ENCODE data around the gene DAND5. TPM values are rescaled to one million over a fixed set of nuclear protein-coding genes. Genes with fewer than 3 reads are reported as not detected.

Gene DAND5
- total and polyA plus RNA-seq, 9 of the 15 experiments (the other 6 are each of a cell fraction or from before 2014, with no cell fraction given): 0.22 to 0.83 (median 0.60) TPM

- peak; percentile 88 for TF ChIP-seq MGA (IDR thresholded peaks at IDR 0.05)
- no peak for TF ChIP-seq HNRNPH1 (optimal IDR thresholded peaks at IDR 0.05; ENCODE audit: low read depth, low read length)
- no peak for TF ChIP-seq ZNF280A (IDR thresholded peaks at IDR 0.05; ENCODE audit: low read depth, partially characterized antibody)
- TF ChIP-seq PRMT5 (CRISPR knock-in tag; IDR thresholded peaks at IDR 0.05): no peak
- TF ChIP-seq ZSCAN32 (CRISPR knock-in tag; IDR thresholded peaks at IDR 0.05): peak; percentile 7; the same call in 1 of the 2 replicates
- TF ChIP-seq KDM2B (CRISPR knock-in tag; IDR thresholded peaks at IDR 0.05): no peak
Measured at GRCh38 chr19:12937927-12938778, 31.2 kb upstream of the DAND5 start, which contains the start of gene CALR (continued).

Data from K562 (cell line).